GM21737 (cell line): ENCODE data around the gene CCER1.
"Not testable (repeated sequence)": the region's sequence is repeated elsewhere in the genome, so short reads cannot be mapped to it uniquely, and the experiment has no call there.

Experiments used
- ATAC-seq: cut with Tn5 transposase; IDR thresholded peaks from one replicate; pipeline ENCODE4 v1.9.1; 2021; ENCODE audit warnings: mild to moderate bottlenecking, moderate library complexity; ENCODE audit not compliant: unreplicated experiment

CCER1 gene

GRCh38 chr12:90954921-90955320, at the start of gene CCER1:
TSS of gene CCER1 (minus strand) at chr12:90955176. CDS start at chr12:90954742, 434 bp downstream.
- no peak for ATAC-seq

- ATAC-seq = no peak
These were observed 48.8 kb upstream of the CCER1 start for GRCh38 chr12:91003737-91004136.

GRCh38 chr12:91001306-91001705, 46.3 kb upstream of the CCER1 start:
- no peak for ATAC-seq

- ATAC-seq = no peak
These were observed 45.0 kb upstream of the CCER1 start for GRCh38 chr12:90999966-91000365.

GRCh38 chr12:90999527-90999926, 44.6 kb upstream of the CCER1 start:
- no peak for ATAC-seq

- ATAC-seq = no peak
These were observed 40.0 kb upstream of the CCER1 start for GRCh38 chr12:90995010-90995409.

GRCh38 chr12:90991952-90992465, 37.0 kb upstream of the CCER1 start:
- no peak for ATAC-seq

GRCh38 chr12:90990611-90991010, 35.6 kb upstream of the CCER1 start:
- ATAC-seq = no peak

- ATAC-seq = no peak
These were observed 34.7 kb upstream of the CCER1 start for GRCh38 chr12:90989686-90990111.

GRCh38 chr12:90987520-90987919, 32.5 kb upstream of the CCER1 start:
- no peak for ATAC-seq

- no peak for ATAC-seq
These were observed 32.1 kb upstream of the CCER1 start for GRCh38 chr12:90987101-90987500.

GRCh38 chr12:90985331-90985730, 30.4 kb upstream of the CCER1 start:
- ATAC-seq = not testable (repeated sequence)

GRCh38 chr12:90984114-90984513, 29.1 kb upstream of the CCER1 start:
- ATAC-seq = no peak

GRCh38 chr12:90982170-90982569, 27.2 kb upstream of the CCER1 start:
- no peak for ATAC-seq

- ATAC-seq = no peak
These were observed 25.0 kb upstream of the CCER1 start for GRCh38 chr12:90979951-90980350.

- no peak for ATAC-seq
These were observed 24.0 kb upstream of the CCER1 start for GRCh38 chr12:90979019-90979418.

GRCh38 chr12:90978117-90978770, 23.3 kb upstream of the CCER1 start:
- ATAC-seq = no peak

GRCh38 chr12:90977224-90977623, 22.2 kb upstream of the CCER1 start:
- ATAC-seq = no peak

GRCh38 chr12:90974286-90974685, 19.3 kb upstream of the CCER1 start:
- ATAC-seq = no peak

GRCh38 chr12:90972226-90972625, 17.2 kb upstream of the CCER1 start:
- ATAC-seq = no peak

GRCh38 chr12:90970911-90971310, 15.9 kb upstream of the CCER1 start:
- no peak for ATAC-seq

- no peak for ATAC-seq
These were observed 15.5 kb upstream of the CCER1 start for GRCh38 chr12:90970471-90970870.

GRCh38 chr12:90969851-90970250, 14.9 kb upstream of the CCER1 start:
- ATAC-seq = no peak
